Spleen (tissue), 11 donors: Measurements from ENCODE around the gene DBF4B. TPM values are rescaled to one million over a fixed set of nuclear protein-coding genes. Genes with fewer than 3 reads are reported as not detected.
A peak's percentile ranks its signal among the peaks of the same experiment; 100 is the strongest.

Experiments used
- DNase-seq: peaks from one replicate; pipeline ENCODE4 v3.0.0-alpha.2; 2020
- H3K27ac ChIP-seq, 8 donors: fragments of 200-600 bp; sonication (generic) in 7 of 8; 1 replicate in 4 of 8; 2 replicates in 4 of 8; pipeline versions ENCODE4 v1.5.0 to v1.8.0; 2016 to 2021; ENCODE audit warnings: inconsistent platforms in 4 of 8, mild to moderate bottlenecking in 4 of 8, moderate library complexity in 1 of 8
- H3K27me3 ChIP-seq, 7 donors: fragments of 200-600 bp; sonication (generic) in 6 of 7; replicated peaks in 1 of 7; 1 replicate in 4 of 7; 2 replicates in 3 of 7; pipeline versions ENCODE4 v1.5.0 to v1.8.0; 2016 to 2021; ENCODE audit warnings: inconsistent platforms in 3 of 7, mild to moderate bottlenecking in 1 of 7
- H3K36me3 ChIP-seq, 6 donors: fragments of 200-600 bp; sonication (generic) in 5 of 6; 1 replicate in 4 of 6; 2 replicates in 2 of 6; pipeline versions ENCODE4 v1.5.0 to v1.8.0; 2016 to 2021; ENCODE audit warnings: inconsistent platforms in 2 of 6
- H3K4me1 ChIP-seq, 6 donors: fragments of 200-600 bp; sonication (generic) in 5 of 6; 1 replicate in 3 of 6; 2 replicates in 3 of 6; pipeline versions ENCODE4 v1.5.0 to v1.8.0; 2016 to 2021; ENCODE audit warnings: inconsistent platforms in 3 of 6
- H3K4me3 ChIP-seq, 8 donors: fragments of 200-600 bp; sonication (generic) in 7 of 8; 1 replicate in 4 of 8; 2 replicates in 4 of 8; pipeline versions ENCODE4 v1.5.0 to v1.8.0; 2016 to 2021; ENCODE audit warnings: inconsistent platforms in 4 of 8, mild to moderate bottlenecking in 4 of 8, moderate library complexity in 2 of 8
- H3K9me3 ChIP-seq, 8 donors: fragments of 200-600 bp; sonication (generic) in 7 of 8; 1 replicate in 4 of 8; 2 replicates in 4 of 8; pipeline versions ENCODE4 v1.5.0 to v1.8.0; 2016 to 2021; ENCODE audit warnings: inconsistent platforms in 4 of 8
- CTCF ChIP-seq, 11 experiments: fragments of 200-600 bp in 7 of 11; fragments of 450-650 bp in 4 of 11; sonication (generic) in 4 of 11; IDR thresholded peaks in 8 of 11; conservative IDR thresholded peaks in 3 of 11; 1 replicate in 7 of 11; 2 replicates in 4 of 11; pipeline versions ENCODE4 v1.4.0 to v1.8.0; 2016 to 2021; ENCODE audit warnings: antibody characterized with exemption in 11 of 11, inconsistent platforms in 4 of 11, mild to moderate bottlenecking in 1 of 11
- POLR2A ChIP-seq, 3 donors: fragments of 450-650 bp; IDR thresholded peaks; one replicate each; pipeline ENCODE4 v1.5.1; 2017; ENCODE audit warnings: antibody characterized with exemption in 3 of 3, mild to moderate bottlenecking in 1 of 3
- POLR2AphosphoS5 ChIP-seq, 3 donors: sonication (generic); formaldehyde crosslinking; IDR thresholded peaks; one replicate each; pipeline ENCODE4 v1.5.1; 2017; ENCODE audit warnings: antibody characterized with exemption in 3 of 3
- WGBS, 5 donors: extraction: QIAGEN DNeasy Blood & Tissue Kit in 3 of 5; methylation state at CpG; one replicate each; pipeline versions ENCODE4 v1.1.5 to v1.1.7; 2013 to 2018; 5-methylcytosine and 5-hydroxymethylcytosine counted together
- intact Hi-C: fragments of 100-400 bp; cut with DNase I; formaldehyde crosslinking; loops from one replicate; pipeline ENCODE4 v1.15.0; 2023; ENCODE audit warnings: low total_unique reads
- polyA plus RNA-seq, 3 donors: library from polyadenylated mRNA; stranded (reverse); fragments of 200-250 nt; gene quantifications; one replicate each; pipeline ENCODE4 v1.2.1, GENCODE V29; 2013
- total RNA-seq, 7 donors: library from RNA; depleted of rRNA in 3 of 7; stranded (reverse); fragments of >200 nt in 3 of 7; fragmentation: NEBNext Ultra II Directional in 4 of 7; extraction: Animal tissue kit (Norgen Biotek cat#: 25700) in 4 of 7; gene quantifications; one replicate each; pipeline versions ENCODE4 v1.1.0 to v1.2.1, GENCODE V29; 2016 to 2021
- donor health status: healthy with polysubstance abuse.
- donor health status: DM: no; HTN: no; CAD: no; lungs with moderate emphysema.
- donor health status: DM: no; HTN: no; CAD: no.
- donor health status: Bipolar disorder and iron deficiency.
- donor health status: healthy.
- donor health status: DM: no; HTN: no; CAD: no.
- donor health status: DM: yes; HTN: yes; CAD: no.

DBF4B gene
- total and polyA plus RNA-seq, 10 donors = 2.0 to 11.2 (median 7.0) TPM

GRCh38 chr17:44775136-44775837 is 66.8 kb downstream of the DBF4B start:
- peak overlapping the region; percentile 57 to 97 (median 70) for H3K4me3 ChIP-seq
- TF ChIP-seq POLR2AphosphoS5 (IDR thresholded peaks at IDR 0.05) = peak; percentile 59 to 77 (median 75)
- TF ChIP-seq POLR2A (IDR thresholded peaks at IDR 0.05) = no peak
- TF ChIP-seq CTCF (IDR thresholded peaks at IDR 0.05 in 8 of 11, conservative IDR thresholded peaks at IDR 0.05 in 3 of 11) = peak in 3 of 11 experiments; percentile 1 to 21 (median 12)
- intact Hi-C loops = loop anchor here (5.0 kb wide), 2 partner anchors 92 to 247 kb away; no protein-coding TSS in a partner anchor
- H3K36me3 ChIP-seq = no peaks in the 10 kb centered on the region
- peak; percentile 99 for DNase-seq
- H3K27ac ChIP-seq = peak overlapping the region in 5 of 8 donors; percentile 18 to 74 (median 57)
- 0 to 1% (median 1%) methylated on average over 24 to 50 of the region's 50 CpGs for whole genome bisulfite sequencing, 5 donors
- no peaks in the 10 kb centered on the region for H3K9me3 ChIP-seq
- H3K27me3 ChIP-seq = peaks cover 0 to 74% (median 12%) of the 10 kb centered on the region in 7 donors
- peaks cover 13 to 47% (median 32%) of the 10 kb centered on the region in 6 donors for H3K4me1 ChIP-seq

GRCh38 chr17:44775838-44776621 is 67.6 kb downstream of the DBF4B start:
- intact Hi-C loops = loop anchor here (5.0 kb wide), 2 partner anchors 91 to 246 kb away; no protein-coding TSS in a partner anchor
- peaks cover 0 to 80% (median 12%) of the 10 kb centered on the region in 7 donors for H3K27me3 ChIP-seq
- no peaks in the 10 kb centered on the region for H3K36me3 ChIP-seq
- H3K9me3 ChIP-seq = no peaks in the 10 kb centered on the region
- H3K4me3 ChIP-seq = peak overlapping the region; percentile 46 to 97 (median 70)
- no peak for DNase-seq
- no peak for TF ChIP-seq POLR2A (IDR thresholded peaks at IDR 0.05)
- TF ChIP-seq CTCF (IDR thresholded peaks at IDR 0.05 in 8 of 11, conservative IDR thresholded peaks at IDR 0.05 in 3 of 11) = no peak
- peak in 1 of 3 donors; percentile 2 for TF ChIP-seq POLR2AphosphoS5 (IDR thresholded peaks at IDR 0.05)
- peak overlapping the region in 4 of 8 donors; percentile 55 to 74 (median 62) for H3K27ac ChIP-seq
- WGBS, 5 donors = 14 to 18% (median 14%) methylated on average over 38 to 43 of the region's 43 CpGs
- H3K4me1 ChIP-seq = peaks cover 13 to 44% (median 32%) of the 10 kb centered on the region in 6 donors

GRCh38 chr17:44776628-44777393 is 68.3 kb downstream of the DBF4B start:
- H3K9me3 ChIP-seq = no peaks in the 10 kb centered on the region
- H3K27ac ChIP-seq = no peak overlapping the region
- 85 to 94% (median 89%) methylated on average over 14 to 19 of the region's 19 CpGs for WGBS, 5 donors
- intact Hi-C loops = loop anchor here (5.0 kb wide), 2 partner anchors 90 to 245 kb away; no protein-coding TSS in a partner anchor
- no peaks in the 10 kb centered on the region for H3K36me3 ChIP-seq
- peaks cover 0 to 80% (median 12%) of the 10 kb centered on the region in 7 donors for H3K27me3 ChIP-seq
- H3K4me3 ChIP-seq = peak overlapping the region in 2 of 8 donors; percentile 75 to 97
- TF ChIP-seq POLR2AphosphoS5 (IDR thresholded peaks at IDR 0.05) (no peak), CTCF (IDR thresholded peaks at IDR 0.05 in 8 of 11, conservative IDR thresholded peaks at IDR 0.05 in 3 of 11) (peak in 1 of 11 experiments; percentile 10)
- H3K4me1 ChIP-seq = peaks cover 13 to 44% (median 32%) of the 10 kb centered on the region in 6 donors
- DNase-seq = no peak
